GM23248 (cell line): ENCODE results near the gene TOR2A.

ENCODE experiments used
- EZH2 ChIP-seq: fragments of 200-600 bp; sonication (generic); IDR thresholded peaks from 2 replicates; pipeline ENCODE4 v1.6.1; 2018; ENCODE audit warnings: antibody characterized with exemption, mild to moderate bottlenecking; ENCODE audit not compliant: insufficient read depth, poor library complexity, severe bottlenecking
- EZH2phosphoT487 ChIP-seq: fragments of 200-600 bp; sonication (generic); IDR thresholded peaks from 2 replicates; pipeline ENCODE4 v1.6.1; 2018; ENCODE audit warnings: antibody characterized with exemption, moderate library complexity, mild to moderate bottlenecking, low read depth; ENCODE audit not compliant: insufficient read depth

- TF ChIP-seq EZH2phosphoT487 (no peak), EZH2 (no peak)
Measured at GRCh38 chr9:127734247-127734746, 797 bp downstream of the TOR2A start.
